GM18951 (cell line): ENCODE measurements around the gene PROC.
"Not testable (repeated sequence)": the region's sequence is repeated elsewhere in the genome, so short reads cannot be mapped to it uniquely, and the experiment has no call there.

Experiments
- POLR2A ChIP-seq: IDR thresholded peaks from 4 replicates; pipeline ENCODE4 v1.6.1; 2011; ENCODE audit warnings: mild to moderate bottlenecking; ENCODE audit not compliant: insufficient read length, insufficient read depth; ENCODE audit errors: extremely low read depth
- in situ Hi-C: fragments of 300-500 bp; cut with MboI; formaldehyde crosslinking; loops from one replicate; pipeline ENCODE4 v1.12.0; 2022; ENCODE audit warnings: low sequenced_read_pairs, mixed read lengths, inconsistent platforms; ENCODE audit not compliant: unreplicated experiment

The PROC gene

GRCh38 chr2:127401757-127402695 is 16.2 kb upstream of the PROC start:
- no peak for TF ChIP-seq POLR2A
- in situ Hi-C loops = no loop called here

- in situ Hi-C loops = no loop called here
- no peak for TF ChIP-seq POLR2A
These were observed 14.8 kb upstream of the PROC start for GRCh38 chr2:127403460-127403859.

- in situ Hi-C loops = no loop called here
- TF ChIP-seq POLR2A = no peak
These were observed 13.6 kb upstream of the PROC start for GRCh38 chr2:127404466-127405254.

- in situ Hi-C loops = no loop called here
- no peak for TF ChIP-seq POLR2A
These were observed 13.0 kb upstream of the PROC start for GRCh38 chr2:127405255-127405610.

- in situ Hi-C loops = no loop called here
- TF ChIP-seq POLR2A = no peak
These were observed 11.8 kb upstream of the PROC start for GRCh38 chr2:127406454-127406853.

- TF ChIP-seq POLR2A = no peak
- in situ Hi-C loops = no loop called here
These were observed 11.1 kb upstream of the PROC start for GRCh38 chr2:127407091-127407490.

- in situ Hi-C loops = no loop called here
- TF ChIP-seq POLR2A = no peak
These were observed 10.6 kb upstream of the PROC start for GRCh38 chr2:127407661-127408003.

- no peak for TF ChIP-seq POLR2A
- in situ Hi-C loops = no loop called here
These were observed 10.0 kb upstream of the PROC start for GRCh38 chr2:127408004-127408806.

GRCh38 chr2:127408807-127409099 is 9.5 kb upstream of the PROC start:
- in situ Hi-C loops = no loop called here
- TF ChIP-seq POLR2A = no peak

- in situ Hi-C loops = not testable (repeated sequence)
These were observed 8.5 kb upstream of the PROC start for GRCh38 chr2:127409716-127410115.

- no peak for TF ChIP-seq POLR2A
- in situ Hi-C loops = no loop called here
These were observed 7.2 kb upstream of the PROC start for GRCh38 chr2:127410871-127411652.

GRCh38 chr2:127411653-127412369 is 6.4 kb upstream of the PROC start:
- in situ Hi-C loops = no loop called here
- TF ChIP-seq POLR2A = no peak
